CD4-positive, alpha-beta T cell treated with Interleukin-1 beta for 1 hour (primary cell): ENCODE data around the gene CAPN8.
A peak's percentile ranks its signal among the peaks of the same experiment; 100 is the strongest.
"Not testable (repeated sequence)": the region's sequence is repeated elsewhere in the genome, so short reads cannot be mapped to it uniquely, and the experiment has no call there.

Experiments
- DNase-seq, 2 donors: peaks; one replicate each; pipeline ENCODE4 v3.0.0-alpha.2; 2020 to 2022

The CAPN8 gene

GRCh38 chr1:223519116-223519515 is 146.4 kb downstream of the CAPN8 start:
- DNase-seq, result no peak

DNA sequence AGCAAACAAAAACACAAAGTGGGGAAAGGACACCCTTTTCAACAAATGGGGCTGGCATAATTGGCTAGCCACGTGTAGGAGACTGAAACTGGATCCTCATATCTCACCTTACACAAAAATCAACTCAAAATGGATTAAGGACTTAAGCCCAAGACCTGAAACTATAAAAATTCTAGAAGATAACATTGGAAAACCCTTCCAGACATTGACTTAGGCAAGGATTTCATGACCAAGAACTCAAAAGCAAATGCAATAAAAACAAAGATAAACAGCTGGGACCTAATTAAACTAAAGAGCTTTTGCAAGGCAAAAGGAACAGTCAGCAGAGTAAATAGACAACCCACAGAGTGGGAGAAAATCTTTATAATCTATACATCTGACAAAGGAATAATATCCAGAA is 146.9 kb downstream of the CAPN8 start:
- not testable (repeated sequence) for DNase-seq

- peak in 1 of 2 donors; percentile 3 for DNase-seq
These were observed 149.6 kb downstream of the CAPN8 start for GRCh38 chr1:223515926-223516325.

- DNase-seq, result peak in 1 of 2 donors; percentile 53
These were observed 150.1 kb downstream of the CAPN8 start for GRCh38 chr1:223515421-223515820.

DNA sequence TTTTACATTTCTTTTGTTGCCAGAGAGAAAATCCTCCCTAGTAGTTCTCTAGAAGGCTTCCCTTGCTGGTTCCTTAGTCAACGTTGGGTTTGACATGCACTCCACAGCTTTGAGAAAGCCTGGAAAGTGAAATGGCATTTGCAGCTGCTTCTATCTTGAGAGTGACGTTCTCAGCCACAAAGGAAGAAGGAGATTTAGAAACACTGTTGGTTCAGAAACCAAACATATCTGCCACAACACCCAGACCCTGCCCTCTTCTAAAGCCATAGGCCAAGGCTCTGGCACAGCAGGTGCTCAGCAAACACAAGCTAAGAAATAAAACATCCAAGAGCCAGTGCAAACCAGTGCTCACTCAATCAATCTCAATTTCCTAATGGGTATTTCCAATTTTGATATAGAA is 150.9 kb downstream of the CAPN8 start:
- no peak for DNase-seq

DNA sequence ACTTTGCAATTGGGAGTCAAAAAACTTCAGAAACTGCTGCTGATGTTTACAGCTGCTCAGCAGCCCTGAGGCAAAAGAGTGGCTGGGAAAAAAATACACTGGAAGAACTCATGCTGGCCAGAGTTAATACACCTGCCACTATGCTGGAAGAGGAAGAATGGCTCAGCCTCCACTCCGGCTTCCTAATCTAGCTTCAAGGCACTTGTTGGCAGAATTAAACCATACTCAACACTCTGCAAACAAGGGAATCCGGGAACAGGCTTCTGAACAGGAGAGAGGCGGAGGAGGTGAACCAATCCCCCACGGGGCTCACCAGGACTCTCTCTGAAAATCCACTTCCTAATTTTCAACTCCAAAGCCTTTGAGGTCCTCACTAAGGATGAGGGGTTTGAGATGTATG is 152.2 kb downstream of the CAPN8 start:
- DNase-seq, result no peak

GRCh38 chr1:223512057-223512456 is 153.4 kb downstream of the CAPN8 start:
- no peak for DNase-seq

- no peak for DNase-seq
These were observed 156.7 kb downstream of the CAPN8 start for GRCh38 chr1:223508796-223509195.

DNA sequence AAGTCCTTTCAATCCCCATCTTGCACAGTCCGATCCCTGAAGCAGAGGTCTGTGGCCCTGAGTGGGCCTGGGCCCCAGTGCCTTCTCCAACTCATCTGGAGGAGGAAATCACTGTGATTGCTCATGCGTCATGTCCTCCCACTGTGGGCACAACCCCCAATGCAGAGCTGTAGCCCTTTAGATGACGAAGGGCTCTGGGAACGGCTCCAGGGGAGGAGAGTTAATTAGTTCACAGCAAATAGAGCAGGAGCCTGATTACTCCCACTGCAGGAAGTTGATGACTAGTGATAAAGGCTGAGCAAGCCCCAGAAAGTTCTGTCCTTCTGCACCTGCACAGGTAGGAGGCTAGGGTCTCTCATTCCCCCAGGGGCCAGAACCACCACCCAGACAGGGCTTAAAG is 160.8 kb downstream of the CAPN8 start:
- no peak for DNase-seq

- no peak for DNase-seq
These were observed 162.2 kb downstream of the CAPN8 start for GRCh38 chr1:223503348-223503747.

GRCh38 chr1:223500560-223501425 is 164.7 kb downstream of the CAPN8 start:
- no peak for DNase-seq

- DNase-seq, result no peak
These were observed 168.6 kb downstream of the CAPN8 start for GRCh38 chr1:223496883-223497282.

DNA sequence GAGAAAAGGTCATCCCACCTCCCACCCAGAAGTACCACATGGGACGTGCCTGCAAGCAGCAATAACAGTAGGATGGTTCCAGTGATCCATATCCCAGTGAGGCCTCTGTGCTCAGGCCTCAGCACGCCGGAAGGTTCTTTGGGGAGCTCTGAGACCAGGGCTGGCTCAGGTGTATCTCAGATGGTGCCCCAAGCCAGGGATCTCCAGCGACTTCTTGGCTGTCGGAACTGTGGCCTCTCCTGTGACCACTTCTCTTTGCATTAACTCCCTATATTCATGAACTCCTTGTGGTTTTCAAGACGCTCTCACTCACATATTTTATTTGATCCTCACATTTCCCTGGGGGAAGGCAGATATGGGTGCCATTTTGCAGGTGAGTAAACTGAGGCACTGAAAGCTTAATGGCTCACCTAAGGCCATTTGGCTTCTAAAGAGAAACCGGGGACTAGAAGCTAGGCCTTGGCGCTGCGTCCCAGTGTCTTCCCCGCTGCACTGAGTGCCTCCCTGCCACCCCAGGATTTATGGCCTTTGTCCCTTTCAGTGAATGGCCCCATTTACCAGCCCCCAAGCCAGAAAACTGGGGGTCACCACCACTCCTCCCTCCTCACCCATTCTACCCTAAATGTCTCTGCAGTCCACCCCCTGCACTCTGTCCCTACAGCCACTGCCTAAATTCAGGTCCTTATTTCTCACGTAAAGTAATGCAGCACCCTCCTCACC is 170.4 kb downstream of the CAPN8 start:
- no peak for DNase-seq

DNA sequence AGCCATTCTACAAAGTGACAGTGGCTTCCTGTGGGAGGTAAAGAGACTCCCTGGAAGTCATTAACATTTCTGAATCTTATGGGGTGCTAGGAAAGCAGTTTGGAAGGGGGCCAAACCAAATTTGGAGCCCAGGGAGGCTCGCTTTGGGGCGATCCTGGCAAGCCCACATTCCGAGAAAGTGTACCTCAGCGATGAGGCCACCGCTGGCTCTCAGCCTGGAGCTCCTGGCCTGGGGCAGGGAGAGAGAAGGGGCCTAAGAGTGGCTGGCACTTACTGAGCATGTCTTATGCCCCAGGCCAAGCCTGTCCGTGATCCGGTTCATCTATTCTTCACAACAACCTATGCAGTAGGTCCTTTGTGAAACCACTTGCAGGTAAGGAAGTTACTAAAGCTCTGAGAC is 173.5 kb downstream of the CAPN8 start:
- DNase-seq, result no peak
